Measurements from ENCODE around the gene UBAP2. TPM values are rescaled to one million over a fixed set of nuclear protein-coding genes. Genes with fewer than 3 reads are reported as not detected.

The UBAP2 gene
- total RNA-seq, 3 donors from 2014 or later, result 33.9 to 39.1 (median 35.9) TPM

DNA sequence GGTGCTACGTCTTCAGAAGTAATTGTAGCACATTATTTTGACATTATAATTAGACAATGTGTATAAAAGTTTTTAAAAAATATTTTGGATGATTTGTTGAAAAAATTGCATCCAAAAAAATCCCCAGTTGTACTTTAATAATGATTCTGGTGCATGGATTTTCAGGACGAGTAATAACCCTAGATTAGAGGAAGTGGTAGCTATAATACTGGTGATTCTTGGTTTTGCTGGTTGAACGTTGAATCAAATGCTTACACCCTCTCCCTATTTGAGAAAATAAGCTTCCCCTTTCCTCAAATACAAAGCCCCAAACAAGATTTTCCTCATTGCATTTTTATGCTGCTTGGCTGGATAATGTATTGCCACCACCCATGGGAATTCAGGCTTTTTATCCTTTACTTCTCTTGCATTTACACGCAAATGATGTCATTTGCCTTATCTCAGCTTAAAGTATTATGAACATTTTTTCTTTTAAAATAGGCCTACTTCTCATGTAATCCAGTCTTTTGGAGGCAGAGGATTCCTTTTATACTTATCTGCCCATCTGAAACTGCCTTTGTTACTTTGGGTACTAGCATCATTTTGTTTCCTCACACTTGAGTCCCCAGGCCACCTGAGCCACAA, 145.4 kb downstream of the UBAP2 start:
- H3K4me1 ChIP-seq (ENCODE audit: low read depth), result no peaks in the 10 kb centered on the region
- TF ChIP-seq, protein P1, sequence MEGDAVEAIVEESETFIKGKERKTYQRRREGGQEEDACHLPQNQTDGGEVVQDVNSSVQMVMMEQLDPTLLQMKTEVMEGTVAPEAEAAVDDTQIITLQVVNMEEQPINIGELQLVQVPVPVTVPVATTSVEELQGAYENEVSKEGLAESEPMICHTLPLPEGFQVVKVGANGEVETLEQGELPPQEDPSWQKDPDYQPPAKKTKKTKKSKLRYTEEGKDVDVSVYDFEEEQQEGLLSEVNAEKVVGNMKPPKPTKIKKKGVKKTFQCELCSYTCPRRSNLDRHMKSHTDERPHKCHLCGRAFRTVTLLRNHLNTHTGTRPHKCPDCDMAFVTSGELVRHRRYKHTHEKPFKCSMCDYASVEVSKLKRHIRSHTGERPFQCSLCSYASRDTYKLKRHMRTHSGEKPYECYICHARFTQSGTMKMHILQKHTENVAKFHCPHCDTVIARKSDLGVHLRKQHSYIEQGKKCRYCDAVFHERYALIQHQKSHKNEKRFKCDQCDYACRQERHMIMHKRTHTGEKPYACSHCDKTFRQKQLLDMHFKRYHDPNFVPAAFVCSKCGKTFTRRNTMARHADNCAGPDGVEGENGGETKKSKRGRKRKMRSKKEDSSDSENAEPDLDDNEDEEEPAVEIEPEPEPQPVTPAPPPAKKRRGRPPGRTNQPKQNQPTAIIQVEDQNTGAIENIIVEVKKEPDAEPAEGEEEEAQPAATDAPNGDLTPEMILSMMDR (IDR thresholded peaks at IDR 0.05), result no peak
- ATAC-seq (no peak), DNase-seq (no peak)
- H3K9me3 ChIP-seq, result no peaks in the 10 kb centered on the region
- intact Hi-C loops (cut with DNase I, micrococcal nuclease), result no loop called here
- no peak overlapping the region for H3K4me3 ChIP-seq
- H3K36me3 ChIP-seq (ENCODE audit: low read depth), result no peaks in the 10 kb centered on the region

DNA sequence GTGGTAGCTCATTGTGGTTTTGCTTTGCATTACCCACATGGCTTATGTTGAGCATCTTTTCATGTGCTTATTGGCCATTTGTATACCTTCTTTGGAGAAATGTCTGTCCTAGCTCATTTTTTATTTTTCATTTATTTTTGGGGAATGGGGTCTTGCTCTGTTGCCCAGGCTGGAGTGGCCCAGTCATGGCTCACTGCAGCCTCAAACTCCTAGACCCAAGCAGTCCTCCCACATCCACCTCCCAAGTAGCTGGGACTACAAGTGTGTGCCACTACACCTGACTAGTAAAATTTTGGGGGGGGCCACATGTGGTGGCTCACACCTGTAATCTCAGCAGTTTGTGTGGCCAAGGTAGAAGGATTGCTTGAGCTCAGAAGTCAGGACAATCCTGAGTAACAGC, 154.4 kb downstream of the UBAP2 start:
- no peaks in the 10 kb centered on the region for H3K9me3 ChIP-seq
- intact Hi-C loops (cut with DNase I, micrococcal nuclease), result no loop called here

DNA sequence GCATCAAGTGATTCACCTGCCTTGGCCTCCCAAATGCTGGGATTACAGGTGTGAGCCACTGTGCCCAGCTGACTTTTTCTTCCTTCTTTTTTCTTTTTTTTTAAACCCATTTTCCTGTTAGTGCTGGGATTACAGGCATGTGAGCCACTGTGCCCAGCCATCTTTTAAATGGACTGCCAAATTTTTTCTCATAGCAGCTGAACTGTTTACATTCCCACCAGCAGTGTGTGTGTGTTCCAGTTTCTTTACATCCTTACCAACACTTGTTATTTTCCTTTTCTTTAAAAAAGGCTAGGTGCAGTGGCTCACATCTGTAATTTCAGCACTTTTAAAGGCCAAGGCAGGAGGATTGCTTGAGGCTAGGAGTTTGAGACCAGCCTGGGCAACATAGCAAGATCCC, 154.8 kb downstream of the UBAP2 start:
- no peak for ATAC-seq
- Histone ChIP-seq H3K4me3 (no peak overlapping the region), H3K9me3 (no peaks in the 10 kb centered on the region), H3K36me3 (ENCODE audit: low read depth) (no peaks in the 10 kb centered on the region), H3K4me1 (ENCODE audit: low read depth) (no peaks in the 10 kb centered on the region)
- TF ChIP-seq, protein P1 (IDR thresholded peaks at IDR 0.05), result no peak
- no peak for DNase-seq
- intact Hi-C loops (cut with DNase I, micrococcal nuclease), result no loop called here

More for the DNA sequence above, 154.4 kb downstream of the UBAP2 start:
- TF ChIP-seq, protein P1 (IDR thresholded peaks at IDR 0.05), result no peak
- Histone ChIP-seq H3K36me3 (ENCODE audit: low read depth) (no peaks in the 10 kb centered on the region), H3K4me1 (ENCODE audit: low read depth) (no peaks in the 10 kb centered on the region), H3K4me3 (no peak overlapping the region)
- DNase-seq (no peak), ATAC-seq (no peak)

DNA sequence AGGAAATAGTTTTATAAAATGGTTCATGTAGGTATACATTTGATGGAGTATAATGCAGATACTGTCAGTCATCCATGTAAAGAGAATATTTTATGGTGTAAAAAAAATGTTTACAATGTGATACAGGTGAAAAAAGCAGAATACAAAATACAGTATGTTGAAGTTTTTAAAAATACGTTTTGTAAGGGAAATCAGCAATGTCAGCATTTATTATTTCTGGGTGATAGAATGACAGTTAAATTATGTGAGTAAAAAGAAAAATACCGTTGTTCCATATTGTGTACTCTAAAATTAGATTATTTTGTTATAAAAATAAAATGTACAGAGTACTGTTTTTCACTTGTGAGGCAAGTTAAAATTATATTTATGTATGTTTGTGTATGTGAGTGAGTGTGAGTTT, 162.7 kb downstream of the UBAP2 start:
- no peaks in the 10 kb centered on the region for H3K9me3 ChIP-seq
- DNase-seq, result no peak
- peaks cover 12% of the 10 kb centered on the region for H3K4me1 ChIP-seq (ENCODE audit: low read depth)
- ATAC-seq, result no peak
- H3K36me3 ChIP-seq (ENCODE audit: low read depth), result no peaks in the 10 kb centered on the region
- H3K4me3 ChIP-seq, result no peak overlapping the region
- TF ChIP-seq, protein P1 (IDR thresholded peaks at IDR 0.05), result no peak
- intact Hi-C loops (cut with DNase I, micrococcal nuclease), result no loop called here

DNA sequence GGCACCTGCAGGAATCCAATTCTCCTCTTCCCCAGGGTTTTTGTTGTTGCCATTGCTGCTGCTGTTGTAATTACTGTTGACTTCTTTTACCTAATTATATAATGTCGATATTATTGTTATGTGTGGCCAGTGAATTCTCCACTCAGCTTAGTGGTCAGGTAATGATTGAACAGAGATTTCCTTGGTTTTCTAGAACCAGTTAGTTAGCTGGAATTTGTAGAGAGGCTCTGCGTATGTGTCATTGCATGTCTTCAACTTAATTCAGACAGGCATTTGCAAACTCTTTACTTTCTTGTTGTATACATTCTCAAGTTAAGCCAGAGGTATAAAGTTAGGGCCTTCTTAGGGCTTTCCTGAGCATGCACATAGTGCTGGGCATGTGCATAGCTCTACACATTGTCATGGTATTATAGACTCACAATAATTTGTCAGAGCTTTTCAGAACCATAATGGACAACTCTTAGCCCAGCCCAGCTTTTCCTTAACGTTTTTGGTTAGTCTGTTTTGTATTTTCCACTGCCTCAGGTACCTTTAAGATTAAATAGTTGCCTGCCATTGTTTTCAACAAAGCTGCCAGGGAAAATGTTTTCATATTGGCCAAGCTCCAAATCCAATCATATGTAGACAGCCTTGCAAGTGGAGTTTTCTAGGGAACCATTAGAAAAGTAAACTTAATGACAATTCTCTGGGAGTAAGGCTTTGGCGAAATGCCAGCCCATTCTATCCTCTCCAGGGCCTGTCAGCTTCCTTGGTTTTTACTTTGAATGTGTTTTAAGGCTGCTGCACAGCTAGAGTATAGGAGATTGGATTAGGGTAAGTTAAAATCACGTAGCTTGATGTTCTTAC, 163.6 kb downstream of the UBAP2 start:
- Histone ChIP-seq H3K9me3 (no peaks in the 10 kb centered on the region), H3K36me3 (ENCODE audit: low read depth) (no peaks in the 10 kb centered on the region), H3K4me1 (ENCODE audit: low read depth) (peaks cover 12% of the 10 kb centered on the region), H3K4me3 (no peak overlapping the region)
- DNase-seq (peak in 1 of 3 donors; percentile 67), ATAC-seq (peak; percentile 41)
- intact Hi-C loops (cut with DNase I, micrococcal nuclease), result no loop called here
- TF ChIP-seq, protein P1 (IDR thresholded peaks at IDR 0.05), result no peak

All from mucosa of descending colon (tissue), 3 donors.